DOHH2 (cell line): ENCODE results near the gene EDN1.

ENCODE experiments used
- H3F3A ChIP-seq: fragments of 200-600 bp; sonication (generic), shearing (Covaris generic); 2 replicates; pipeline ENCODE4 v1.6.0; 2016; ENCODE audit warnings: antibody characterized with exemption, mild to moderate bottlenecking; ENCODE audit not compliant: control insufficient read depth, insufficient read depth
- H3K27ac ChIP-seq: fragments of 200-600 bp; sonication (generic); 2 replicates; pipeline ENCODE4 v1.5.1; 2014; ENCODE audit warnings: low read depth, mild to moderate bottlenecking, low read length, moderate library complexity
- H3K27me3 ChIP-seq: fragments of 200-600 bp; sonication (generic); 2 replicates; pipeline ENCODE4 v1.6.1; 2014; ENCODE audit warnings: mild to moderate bottlenecking, low read length, mixed read lengths; ENCODE audit not compliant: control insufficient read depth
- H3K36me3 ChIP-seq: fragments of 200-600 bp; sonication (generic); 2 replicates; pipeline ENCODE4 v1.6.1; 2014; ENCODE audit warnings: mild to moderate bottlenecking, low read length, moderate library complexity, mixed read lengths; ENCODE audit not compliant: control insufficient read depth
- H3K4me1 ChIP-seq: fragments of 200-600 bp; sonication (generic); 2 replicates; pipeline ENCODE4 v1.6.1; 2014; ENCODE audit warnings: mild to moderate bottlenecking, low read length, mixed read lengths; ENCODE audit not compliant: control insufficient read depth
- H3K4me2 ChIP-seq: fragments of 200-600 bp; sonication (generic); 2 replicates; pipeline ENCODE4 v1.6.0; 2014; ENCODE audit warnings: mild to moderate bottlenecking, low read length, moderate library complexity
- H3K4me3 ChIP-seq: fragments of 200-600 bp; sonication (generic); 2 replicates; pipeline ENCODE4 v1.5.1; 2014; ENCODE audit warnings: mild to moderate bottlenecking, low read length, mixed read lengths
- H3K79me2 ChIP-seq: fragments of 200-600 bp; sonication (generic); 2 replicates; pipeline ENCODE4 v1.6.1; 2014; ENCODE audit warnings: mild to moderate bottlenecking, low read length, mixed read lengths; ENCODE audit not compliant: control insufficient read depth
- H3K9me2 ChIP-seq: fragments of 200-600 bp; sonication (generic); replicated peaks from 2 replicates; pipeline ENCODE4 v1.6.1; 2014; ENCODE audit warnings: mild to moderate bottlenecking, low read length, mixed read lengths; ENCODE audit not compliant: control insufficient read depth
- H3K9me3 ChIP-seq: fragments of 200-600 bp; sonication (generic); 2 replicates; pipeline ENCODE4 v1.6.1; 2014; ENCODE audit warnings: antibody characterized with exemption, low read length, mixed read lengths; ENCODE audit not compliant: control insufficient read depth, insufficient read depth
- H4K20me1 ChIP-seq: fragments of 200-600 bp; sonication (generic); 2 replicates; pipeline ENCODE4 v1.6.0; 2014; ENCODE audit warnings: low read depth, mild to moderate bottlenecking, antibody characterized with exemption, low read length, moderate library complexity; ENCODE audit not compliant: control insufficient read depth, insufficient read depth
- EZH2phosphoT487 ChIP-seq: fragments of 200-600 bp; sonication (generic); IDR thresholded peaks from 2 replicates; pipeline ENCODE4 v1.6.1; 2017; ENCODE audit warnings: borderline replicate concordance, mild to moderate bottlenecking, antibody characterized with exemption, low read length, moderate library complexity, mixed read lengths
- TF ChIP-seq, protein P1 (sequence below): fragments of 200-600 bp; sonication (generic); IDR thresholded peaks from one replicate; pipeline ENCODE4 v1.5.1; 2014; ENCODE audit warnings: antibody characterized with exemption, mild to moderate bottlenecking, low read depth, low read length; ENCODE audit not compliant: poor library complexity, severe bottlenecking

The EDN1 gene

GRCh38 chr6:12327988-12328387 lies 37.8 kb downstream of the EDN1 start:
- Histone ChIP-seq H3F3A (no peaks in the 10 kb centered on the region), H3K4me3 (no peak overlapping the region), H3K27me3 (no peaks in the 10 kb centered on the region; the same call in 1 of the 2 replicates), H4K20me1 (no peaks in the 10 kb centered on the region), H3K4me1 (peaks cover 10% of the 10 kb centered on the region), H3K9me2 (no peaks in the 10 kb centered on the region), H3K9me3 (no peaks in the 10 kb centered on the region), H3K79me2 (no peaks in the 10 kb centered on the region), H3K4me2 (no peak overlapping the region), H3K36me3 (no peaks in the 10 kb centered on the region), H3K27ac (no peak overlapping the region)
- no peak for TF ChIP-seq EZH2phosphoT487
- TF ChIP-seq, protein P1, sequence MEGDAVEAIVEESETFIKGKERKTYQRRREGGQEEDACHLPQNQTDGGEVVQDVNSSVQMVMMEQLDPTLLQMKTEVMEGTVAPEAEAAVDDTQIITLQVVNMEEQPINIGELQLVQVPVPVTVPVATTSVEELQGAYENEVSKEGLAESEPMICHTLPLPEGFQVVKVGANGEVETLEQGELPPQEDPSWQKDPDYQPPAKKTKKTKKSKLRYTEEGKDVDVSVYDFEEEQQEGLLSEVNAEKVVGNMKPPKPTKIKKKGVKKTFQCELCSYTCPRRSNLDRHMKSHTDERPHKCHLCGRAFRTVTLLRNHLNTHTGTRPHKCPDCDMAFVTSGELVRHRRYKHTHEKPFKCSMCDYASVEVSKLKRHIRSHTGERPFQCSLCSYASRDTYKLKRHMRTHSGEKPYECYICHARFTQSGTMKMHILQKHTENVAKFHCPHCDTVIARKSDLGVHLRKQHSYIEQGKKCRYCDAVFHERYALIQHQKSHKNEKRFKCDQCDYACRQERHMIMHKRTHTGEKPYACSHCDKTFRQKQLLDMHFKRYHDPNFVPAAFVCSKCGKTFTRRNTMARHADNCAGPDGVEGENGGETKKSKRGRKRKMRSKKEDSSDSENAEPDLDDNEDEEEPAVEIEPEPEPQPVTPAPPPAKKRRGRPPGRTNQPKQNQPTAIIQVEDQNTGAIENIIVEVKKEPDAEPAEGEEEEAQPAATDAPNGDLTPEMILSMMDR, result no peak

- no peak for TF ChIP-seq EZH2phosphoT487
- TF ChIP-seq, protein P1, result no peak
- Histone ChIP-seq H3K79me2 (no peaks in the 10 kb centered on the region), H3K4me3 (no peak overlapping the region), H3K9me3 (no peaks in the 10 kb centered on the region), H3K27me3 (no peaks in the 10 kb centered on the region; the same call in 1 of the 2 replicates), H3K4me1 (peaks cover 14% of the 10 kb centered on the region), H3K4me2 (no peak overlapping the region), H4K20me1 (no peaks in the 10 kb centered on the region), H3K36me3 (no peaks in the 10 kb centered on the region), H3F3A (no peaks in the 10 kb centered on the region), H3K9me2 (no peaks in the 10 kb centered on the region), H3K27ac (no peak overlapping the region)
Measured at GRCh38 chr6:12328701-12329100, 38.5 kb downstream of the EDN1 start.

- Histone ChIP-seq H3K27me3 (no peaks in the 10 kb centered on the region; the same call in 1 of the 2 replicates), H4K20me1 (no peaks in the 10 kb centered on the region), H3K79me2 (no peaks in the 10 kb centered on the region), H3K36me3 (no peaks in the 10 kb centered on the region), H3K9me3 (no peaks in the 10 kb centered on the region), H3K27ac (no peak overlapping the region), H3K4me2 (no peak overlapping the region), H3F3A (no peaks in the 10 kb centered on the region), H3K4me1 (peaks cover 14% of the 10 kb centered on the region), H3K9me2 (no peaks in the 10 kb centered on the region), H3K4me3 (no peak overlapping the region)
- TF ChIP-seq, protein P1, result no peak
- TF ChIP-seq EZH2phosphoT487, result no peak
Measured at GRCh38 chr6:12331474-12331873, 41.3 kb downstream of the EDN1 start.
